Activated CD8-positive, alpha-beta T cell treated with anti-CD3 and anti-CD28 coated beads for 36 hours (primary cell): ENCODE measurements around the gene LARP1B. TPM values are rescaled to one million over a fixed set of nuclear protein-coding genes. Genes with fewer than 3 reads are reported as not detected.
"Not testable (repeated sequence)": the region's sequence is repeated elsewhere in the genome, so short reads cannot be mapped to it uniquely, and the experiment has no call there.

Experiments used
- ATAC-seq: fragments of 200-7000 bp; cut with Tn5 transposase; one replicate; pipeline ENCODE4 v1.10.0; 2021; ENCODE audit warnings: mild to moderate bottlenecking, moderate library complexity
- CTCF ChIA-PET: fragments of 350-600 bp; sonication (Branson Sonifier 250); formaldehyde crosslinking; loops from one replicate; lab custom pipeline; 2021; ENCODE audit warnings: antibody characterized with exemption; lab: Charles Lee
- POLR2A ChIA-PET: fragments of 350-600 bp; sonication (Branson Sonifier 250); formaldehyde crosslinking; loops from one replicate; lab custom pipeline; 2021; ENCODE audit warnings: antibody characterized with exemption; lab: Charles Lee
- DNase-seq: peaks from one replicate; pipeline ENCODE4 v3.0.0-alpha.2; 2020
- H3K27ac Mint-ChIP-seq: one replicate; pipeline ENCODE4 v1.8.0; 2021; ENCODE audit warnings: mild to moderate bottlenecking, mixed read lengths
- H3K27me3 Mint-ChIP-seq: one replicate; pipeline ENCODE4 v1.8.0; 2021; ENCODE audit warnings: mixed read lengths
- H3K36me3 Mint-ChIP-seq: one replicate; pipeline ENCODE4 v1.8.0; 2021; ENCODE audit warnings: low read depth, mixed read lengths
- H3K4me1 Mint-ChIP-seq: one replicate; pipeline ENCODE4 v1.8.0; 2021; ENCODE audit warnings: low read depth, mixed read lengths
- H3K4me3 Mint-ChIP-seq: one replicate; pipeline ENCODE4 v1.8.0; 2021; ENCODE audit warnings: mild to moderate bottlenecking, moderate library complexity, mixed read lengths
- H3K9me3 Mint-ChIP-seq: one replicate; pipeline ENCODE4 v1.8.0; 2021; ENCODE audit warnings: mixed read lengths
- CTCF ChIP-seq: fragments of 200-600 bp; IDR thresholded peaks from one replicate; pipeline ENCODE4 v1.8.0; 2022; ENCODE audit warnings: antibody characterized with exemption, mild to moderate bottlenecking
- intact Hi-C: fragments of 100-400 bp; cut with micrococcal nuclease; formaldehyde crosslinking; loops from one replicate; pipeline ENCODE4 v1.10.0; 2022
- total RNA-seq, 2 experiments: library from RNA; stranded (reverse); gene quantifications; one replicate each; pipeline ENCODE4 v1.2.3, GENCODE V29; 2021

The LARP1B gene
- total RNA-seq, 2 experiments from 2014 or later, result 23.8 to 23.9 TPM

GRCh38 chr4:128039568-128039967 lies 21.5 kb upstream of the LARP1B start:
- Mint-ChIP-seq H3K4me3 (no peak overlapping the region), H3K27ac (no peak overlapping the region), H3K9me3 (no peaks in the 10 kb centered on the region), H3K27me3 (no peaks in the 10 kb centered on the region), H3K36me3 (no peaks in the 10 kb centered on the region), H3K4me1 (no peaks in the 10 kb centered on the region)
- ATAC-seq, result no peak
- ChIA-PET POLR2A (no interaction called here), CTCF (no interaction called here)
- no peak for TF ChIP-seq CTCF
- no peak for DNase-seq
- intact Hi-C loops, result no loop called here

- H3K4me3 Mint-ChIP-seq, H3K27ac Mint-ChIP-seq, H3K4me1 Mint-ChIP-seq, H3K36me3 Mint-ChIP-seq, H3K9me3 Mint-ChIP-seq, ATAC-seq, intact Hi-C loops, H3K27me3 Mint-ChIP-seq, POLR2A ChIA-PET, DNase-seq, CTCF ChIA-PET: not testable (repeated sequence)
These were observed 14.1 kb upstream of the LARP1B start for GRCh38 chr4:128047019-128047418.

GRCh38 chr4:128047514-128047913 lies 13.6 kb upstream of the LARP1B start:
- intact Hi-C loops, DNase-seq, ATAC-seq, H3K4me3 Mint-ChIP-seq, H3K36me3 Mint-ChIP-seq, H3K4me1 Mint-ChIP-seq, CTCF ChIA-PET, H3K27me3 Mint-ChIP-seq, H3K27ac Mint-ChIP-seq, POLR2A ChIA-PET, H3K9me3 Mint-ChIP-seq: not testable (repeated sequence)

GRCh38 chr4:128051229-128051628 lies 9.9 kb upstream of the LARP1B start:
- ATAC-seq, intact Hi-C loops, H3K4me3 Mint-ChIP-seq, H3K9me3 Mint-ChIP-seq, H3K27ac Mint-ChIP-seq, H3K36me3 Mint-ChIP-seq, H3K27me3 Mint-ChIP-seq, H3K4me1 Mint-ChIP-seq: not testable (repeated sequence)
- peak; percentile 40 for DNase-seq
- ChIA-PET CTCF (interaction anchor here (0.5 to 3.1 kb wide), 6 partner anchors 9 to 319 kb away, joined by 3 to 13 read pairs (median 4); partner anchors contain the start of gene LARP1B), POLR2A (interaction anchor here (0.6 kb wide), 1 partner anchor 15 kb away, joined by 3 read pairs; no protein-coding TSS in a partner anchor)

- POLR2A ChIA-PET, H3K36me3 Mint-ChIP-seq, CTCF ChIA-PET, DNase-seq, H3K9me3 Mint-ChIP-seq, ATAC-seq, H3K4me3 Mint-ChIP-seq, intact Hi-C loops, H3K27me3 Mint-ChIP-seq, H3K27ac Mint-ChIP-seq, H3K4me1 Mint-ChIP-seq: not testable (repeated sequence)
These were observed 6.2 kb upstream of the LARP1B start for GRCh38 chr4:128054907-128055306.

- CTCF ChIA-PET, H3K27ac Mint-ChIP-seq, DNase-seq, H3K27me3 Mint-ChIP-seq, H3K9me3 Mint-ChIP-seq, intact Hi-C loops, POLR2A ChIA-PET, ATAC-seq, H3K4me3 Mint-ChIP-seq, H3K36me3 Mint-ChIP-seq, H3K4me1 Mint-ChIP-seq: not testable (repeated sequence)
These were observed 5.5 kb upstream of the LARP1B start for GRCh38 chr4:128055441-128056206.

- intact Hi-C loops, result no loop called here
- ChIA-PET POLR2A (no interaction called here), CTCF (no interaction called here)
- TF ChIP-seq CTCF, result no peak
- no peaks in the 10 kb centered on the region for H3K9me3 Mint-ChIP-seq
- DNase-seq (no peak), ATAC-seq (no peak)
- no peaks in the 10 kb centered on the region for H3K36me3 Mint-ChIP-seq
- H3K27me3 Mint-ChIP-seq, result no peaks in the 10 kb centered on the region
- peaks cover 3% of the 10 kb centered on the region for H3K4me1 Mint-ChIP-seq
- H3K4me3 Mint-ChIP-seq, result no peak overlapping the region
- no peak overlapping the region for H3K27ac Mint-ChIP-seq
These were observed 4.7 kb upstream of the LARP1B start for GRCh38 chr4:128056396-128056795.
